Heart left ventricle (tissue), 13 donors: Measurements from ENCODE around the gene OXNAD1.

Experiments used
- CTCF ChIP-seq, 12 donors: fragments of 200-600 bp; sonication (generic) in 4 of 12; IDR thresholded peaks; one replicate each; pipeline versions ENCODE4 v1.5.0 to v1.8.0; 2018 to 2022; ENCODE audit warnings: antibody characterized with exemption in 12 of 12, mild to moderate bottlenecking in 5 of 12
- POLR2A ChIP-seq, 2 donors: fragments of 450-650 bp; IDR thresholded peaks; one replicate each; pipeline ENCODE4 v1.6.1; 2017; ENCODE audit warnings: antibody characterized with exemption in 2 of 2, mild to moderate bottlenecking in 2 of 2, moderate library complexity in 2 of 2
- donor health status: ischemic (EF 13 %, LVEDD 7.1; RV severe dilation, severe dysfunction).
- donor health status: DM: no; HTN: yes; CAD: no.
- donor health status: DM: no; HTN: no; CAD: no.
- donor health status: ischemic (EF 25% LVEDD 6.9; RV normal size, moderate dysfunction).
- donor health status: ischemic (EF 25% LVEDD 5.7; RV mildly dilated, moderate dysfunction).
- donor health status: ischemic (EF 35%, LVEDD 5.7; RV mildly dilated, moderate dysfunction).
- donor health status: nonischemic (EF 11% LVEDD 7.7; RV severe dilation, severe dysfunction).
- donor health status: DM: yes; HTN: yes; CAD: no.
- donor health status: PGD.
- donor health status: ischemic (EF 29% LVEDD 5.4; RV normal size, mild dysfunction).
- donor health status: nonischemic (EF 23%, LVEDD 6.1; RV moderate dilation, normal function).

GRCh38 chr3:16336825-16337224 lies 71.8 kb downstream of the OXNAD1 start:
- TF ChIP-seq CTCF (IDR thresholded peaks at IDR 0.05), result no peak
- TF ChIP-seq POLR2A (IDR thresholded peaks at IDR 0.05), result no peak
